HG02642 (cell line): ENCODE results near the gene AAMP.

Source experiments
- ATAC-seq: cut with Tn5 transposase; IDR thresholded peaks from one replicate; pipeline ENCODE4 v1.9.1; 2021; ENCODE audit warnings: mild to moderate bottlenecking; ENCODE audit not compliant: unreplicated experiment, poor library complexity

Gene AAMP

GRCh38 chr2:218229851-218230250 lies 40.1 kb downstream of the AAMP start:
- no peak for ATAC-seq

- ATAC-seq: peak; percentile 83
Measured at GRCh38 chr2:218229239-218229638, 40.7 kb downstream of the AAMP start.

GRCh38 chr2:218228366-218229090 lies 41.4 kb downstream of the AAMP start:
- no peak for ATAC-seq

GRCh38 chr2:218226903-218227302 lies 43.0 kb downstream of the AAMP start:
- no peak for ATAC-seq

GRCh38 chr2:218224186-218224585 lies 45.8 kb downstream of the AAMP start:
- no peak for ATAC-seq

GRCh38 chr2:218223046-218223445 lies 46.9 kb downstream of the AAMP start:
- no peak for ATAC-seq

- ATAC-seq: no peak
Measured at GRCh38 chr2:218221000-218221399, 48.9 kb downstream of the AAMP start.

GRCh38 chr2:218219934-218220333 lies 50.0 kb downstream of the AAMP start:
- no peak for ATAC-seq

GRCh38 chr2:218218268-218219185 lies 51.4 kb downstream of the AAMP start:
- peak; percentile 43 for ATAC-seq

GRCh38 chr2:218217360-218218267 lies 52.3 kb downstream of the AAMP start:
- peak; percentile 44 for ATAC-seq

- peak; percentile 73 for ATAC-seq
Measured at GRCh38 chr2:218216674-218217359, 53.1 kb downstream of the AAMP start, which contains the start of gene ARPC2. Gene ARPC2, plus strand, starts transcription at chr2:218217189. Its CDS starts 282 bp downstream, at chr2:218217471.

GRCh38 chr2:218216336-218216673 lies 53.6 kb downstream of the AAMP start:
- ATAC-seq: no peak
